HT-29 (cell line): Measurements from ENCODE around the gene MRPL20. TPM values are rescaled to one million over a fixed set of nuclear protein-coding genes. Genes with fewer than 3 reads are reported as not detected.
"Not testable (repeated sequence)": the region's sequence is repeated elsewhere in the genome, so short reads cannot be mapped to it uniquely, and the experiment has no call there.

Experiments
- DNase-seq: peaks from one replicate; pipeline ENCODE4 v3.0.0-alpha.2; 2015; ENCODE audit warnings: low spot score
- total RNA-seq: library from RNA; depleted of rRNA; stranded (reverse); fragments of >200 nt; shearing (Covaris generic); gene quantifications from 2 replicates; pipeline ENCODE4 v1.2.3, GENCODE V29; 2014; rRNA removed

Gene MRPL20
- 235 and 276 TPM in 2 replicates for total RNA-seq

GRCh38 chr1:1406821-1407635 is at the start of gene MRPL20:
MRPL20 (minus strand) TSS chr1:1407293; CDS start chr1:1407217, 76 bp downstream.
- DNase-seq, result peak; percentile 93

- DNase-seq, result not testable (repeated sequence)
Observed at GRCh38 chr1:1456683-1457255, 49.7 kb upstream of the MRPL20 start.

- DNase-seq, result not testable (repeated sequence)
Observed at GRCh38 chr1:1455934-1456333, 48.8 kb upstream of the MRPL20 start.

DNA sequence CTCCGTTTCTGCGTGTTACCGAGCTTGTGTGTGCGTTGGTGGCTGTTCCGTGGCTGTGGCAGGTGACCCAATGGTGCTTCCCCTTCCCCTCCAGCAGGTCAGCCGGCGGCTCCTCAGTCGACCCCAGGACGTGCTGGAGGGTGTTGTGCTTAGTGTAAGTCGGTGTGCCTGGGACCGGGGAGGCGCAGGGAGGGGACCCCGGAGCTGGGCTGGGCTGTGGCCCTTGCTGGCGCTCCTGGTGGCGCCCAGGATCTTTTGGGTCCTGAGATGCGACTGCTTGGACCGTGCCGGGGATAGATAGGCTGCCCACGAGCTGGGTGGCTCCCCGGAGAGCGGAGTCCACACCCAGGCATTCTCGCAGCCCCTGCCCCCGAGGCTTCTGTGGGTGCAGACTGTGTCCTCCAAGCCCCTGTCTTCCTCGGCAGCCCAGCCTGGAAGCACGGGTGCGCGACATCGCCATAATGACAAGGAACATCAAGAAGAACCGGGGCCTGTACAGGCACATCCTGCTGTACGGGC is 48.3 kb upstream of the MRPL20 start:
- no peak for DNase-seq

- not testable (repeated sequence) for DNase-seq
Observed at GRCh38 chr1:1454286-1455056, 47.4 kb upstream of the MRPL20 start.

- DNase-seq, result no peak
Observed at GRCh38 chr1:1452882-1453281, 45.8 kb upstream of the MRPL20 start.

DNA sequence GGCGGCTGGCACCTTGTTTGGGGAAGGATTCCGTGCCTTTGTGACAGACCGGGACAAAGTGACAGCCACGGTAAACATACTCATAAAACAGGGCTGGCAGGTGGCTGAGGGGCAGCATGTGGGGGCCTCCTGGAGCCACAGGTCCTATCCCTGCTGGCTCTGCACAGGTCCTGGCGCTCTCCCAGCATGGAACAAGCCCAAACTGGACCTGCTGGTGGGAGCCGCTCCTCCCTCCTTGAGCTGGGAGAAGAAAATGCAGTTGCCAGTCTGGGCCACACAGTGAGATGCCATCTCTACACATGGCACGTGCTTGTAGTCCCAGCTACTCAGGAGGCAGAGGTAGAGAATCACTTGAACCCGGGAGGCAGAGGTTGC is 45.3 kb upstream of the MRPL20 start:
- DNase-seq, result not testable (repeated sequence)

GRCh38 chr1:1451696-1452364 is 44.7 kb upstream of the MRPL20 start:
- DNase-seq, result no peak

DNA sequence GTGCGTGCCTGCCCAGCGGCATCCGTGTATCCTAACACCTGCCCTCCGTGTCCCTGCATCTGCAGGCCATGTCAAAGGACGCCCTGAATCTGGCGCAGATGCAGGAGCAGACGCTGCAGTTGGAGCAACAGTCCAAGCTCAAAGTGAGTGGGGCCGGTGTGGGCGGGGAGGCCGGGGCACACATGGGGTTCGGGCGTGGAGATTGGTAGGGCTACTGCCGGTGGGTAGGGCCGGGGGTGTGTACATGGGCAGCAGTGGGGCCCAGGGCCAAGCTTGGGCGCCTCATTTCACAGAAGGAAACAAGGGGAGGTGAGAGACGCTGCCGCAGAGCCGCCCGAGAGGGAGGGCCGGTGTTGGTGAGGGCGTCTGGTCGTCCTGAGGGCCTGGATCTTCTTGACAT is 43.5 kb upstream of the MRPL20 start:
- DNase-seq, result not testable (repeated sequence)

GRCh38 chr1:1449099-1449739 is 42.1 kb upstream of the MRPL20 start, which contains the start of gene ATAD3C:
ATAD3C (plus strand) TSS chr1:1449689; CDS start chr1:1450684, 995 bp downstream.
- DNase-seq, result no peak

- DNase-seq, result not testable (repeated sequence)
Observed at GRCh38 chr1:1446631-1447030, 39.5 kb upstream of the MRPL20 start.

DNA sequence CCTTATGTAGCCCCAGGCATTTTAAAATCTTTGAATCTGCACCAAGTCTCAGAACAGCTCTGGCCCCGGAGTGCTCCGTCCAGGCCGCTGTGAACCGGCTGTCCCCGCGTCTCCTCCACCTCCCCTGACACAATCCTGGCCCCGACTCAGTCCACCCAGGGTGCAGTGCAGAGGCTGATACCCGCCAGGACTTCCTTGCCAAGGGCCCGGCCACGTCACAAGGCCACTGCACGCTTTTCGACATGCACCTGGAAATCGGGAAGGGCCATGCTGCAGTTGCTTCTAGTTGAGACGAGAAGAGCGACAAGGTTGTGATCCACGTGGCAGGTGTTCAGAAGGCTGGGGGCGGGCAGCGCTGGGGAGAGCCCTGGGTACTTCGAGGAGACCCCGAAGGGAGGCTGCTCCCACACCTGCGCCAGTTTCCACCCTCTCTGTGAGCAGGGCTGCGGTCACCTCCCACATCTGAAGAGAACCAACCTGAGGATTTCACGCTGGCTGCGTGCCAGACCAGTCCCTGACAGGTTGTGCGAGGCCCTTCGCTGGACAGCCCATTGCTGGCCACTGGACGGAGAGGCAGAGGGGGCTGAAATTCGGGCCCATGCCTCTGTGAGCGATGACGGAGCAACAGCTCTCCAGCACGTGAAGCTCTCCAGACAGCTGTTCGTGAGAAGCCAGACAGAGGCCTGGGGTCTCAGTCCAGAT is 35.1 kb upstream of the MRPL20 start:
- no peak for DNase-seq

GRCh38 chr1:1441002-1441888 is 34.2 kb upstream of the MRPL20 start:
- peak; percentile 60 for DNase-seq

GRCh38 chr1:1440262-1441001 is 33.3 kb upstream of the MRPL20 start:
- DNase-seq, result no peak

GRCh38 chr1:1439546-1440261 is 32.6 kb upstream of the MRPL20 start:
- no peak for DNase-seq

DNA sequence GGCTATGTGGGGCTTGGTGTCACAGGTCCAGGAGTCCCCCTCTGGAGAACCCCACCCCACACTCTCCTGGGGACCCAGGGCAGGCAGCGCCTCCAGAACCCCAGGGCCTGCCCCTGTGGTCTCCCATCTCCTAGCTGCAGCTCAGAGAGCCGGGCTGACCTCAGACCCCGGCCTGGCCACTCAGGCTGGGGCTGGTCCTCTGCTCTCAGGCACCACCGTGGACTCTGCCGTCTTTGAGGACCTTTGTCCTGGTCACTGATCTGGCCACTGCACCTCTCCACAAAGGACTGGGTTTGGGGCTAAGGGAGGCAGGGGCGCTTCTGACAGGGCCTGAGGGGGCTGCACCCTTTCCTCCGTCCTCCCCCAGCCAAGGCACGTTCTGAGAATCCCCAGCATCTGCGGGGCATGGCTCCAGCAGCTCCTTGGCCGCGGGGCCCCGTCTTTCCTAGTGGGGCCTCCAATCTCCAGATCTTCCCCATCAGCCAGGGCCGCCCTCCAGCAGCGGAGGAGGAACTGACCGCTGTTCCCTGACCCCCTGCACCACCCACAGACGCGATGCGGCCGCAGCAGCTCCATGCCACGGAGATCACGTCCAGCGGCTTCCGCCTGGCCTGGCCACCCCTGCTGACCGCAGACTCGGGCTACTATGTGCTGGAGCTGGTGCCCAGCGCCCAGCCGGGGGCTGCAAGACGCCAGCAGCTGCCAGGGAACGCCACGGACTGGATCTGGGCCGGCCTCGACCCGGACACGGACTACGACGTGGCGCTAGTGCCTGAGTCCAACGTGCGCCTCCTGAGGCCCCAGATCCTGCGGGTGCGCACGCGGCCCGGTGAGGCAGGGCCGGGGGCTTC is 31.7 kb upstream of the MRPL20 start:
- no peak for DNase-seq

GRCh38 chr1:1437904-1438376 is 30.8 kb upstream of the MRPL20 start:
- DNase-seq, result peak; percentile 91
